Renal cortex interstitium (tissue), 11 donors: ENCODE results near the gene SETD3. TPM values are rescaled to one million over a fixed set of nuclear protein-coding genes. Genes with fewer than 3 reads are reported as not detected.

Source experiments
- DNase-seq, 11 donors: peaks; one replicate each; pipeline ENCODE4 v3.0.0-alpha.2; 2013; ENCODE audit warnings: low read depth in 9 of 11, low spot score in 4 of 11; ENCODE audit errors: extremely low read depth in 1 of 11
- polyA plus RNA-seq, 3 donors: library from polyadenylated mRNA; unstranded; fragments of 120-200 nt; gene quantifications; one replicate each; pipeline ENCODE4 v1.2.1, GENCODE V29; 2013; ENCODE audit not compliant: insufficient read length in 3 of 3

The SETD3 gene
- polyA plus RNA-seq, 3 donors: 58.9 to 70.5 (median 65.5) TPM

GRCh38 chr14:99519931-99520421 lies 39.3 kb upstream of the SETD3 start:
- DNase-seq: no peak

DNA sequence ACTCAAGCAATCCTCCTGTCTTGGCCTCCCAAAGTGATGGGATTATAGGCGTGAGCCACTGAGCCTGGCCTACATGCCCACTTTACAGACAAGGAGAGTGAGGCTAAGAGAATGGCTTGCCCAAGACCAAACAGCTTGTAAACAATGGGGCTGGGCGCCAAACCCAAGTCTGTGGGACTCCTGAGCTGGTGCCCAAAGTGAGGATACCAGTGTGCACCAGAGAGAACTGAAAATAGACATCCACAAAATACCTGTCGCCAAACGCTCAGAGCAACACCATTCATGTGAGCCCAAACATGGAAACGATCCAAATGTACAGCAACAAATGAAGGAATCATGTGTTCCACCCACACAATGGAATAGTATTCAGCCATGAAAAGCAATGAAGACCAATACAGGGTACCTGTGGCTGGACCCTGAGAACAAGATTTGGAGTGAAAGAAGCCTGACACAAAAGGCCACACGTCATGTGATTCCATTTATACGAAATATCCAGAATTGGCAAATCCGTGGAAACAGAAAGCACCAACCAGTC lies 38.8 kb upstream of the SETD3 start:
- DNase-seq: no peak

- DNase-seq: peak in 4 of 11 donors; percentile 33 to 56 (median 52)
Observed at GRCh38 chr14:99518441-99519346, 38.0 kb upstream of the SETD3 start.

DNA sequence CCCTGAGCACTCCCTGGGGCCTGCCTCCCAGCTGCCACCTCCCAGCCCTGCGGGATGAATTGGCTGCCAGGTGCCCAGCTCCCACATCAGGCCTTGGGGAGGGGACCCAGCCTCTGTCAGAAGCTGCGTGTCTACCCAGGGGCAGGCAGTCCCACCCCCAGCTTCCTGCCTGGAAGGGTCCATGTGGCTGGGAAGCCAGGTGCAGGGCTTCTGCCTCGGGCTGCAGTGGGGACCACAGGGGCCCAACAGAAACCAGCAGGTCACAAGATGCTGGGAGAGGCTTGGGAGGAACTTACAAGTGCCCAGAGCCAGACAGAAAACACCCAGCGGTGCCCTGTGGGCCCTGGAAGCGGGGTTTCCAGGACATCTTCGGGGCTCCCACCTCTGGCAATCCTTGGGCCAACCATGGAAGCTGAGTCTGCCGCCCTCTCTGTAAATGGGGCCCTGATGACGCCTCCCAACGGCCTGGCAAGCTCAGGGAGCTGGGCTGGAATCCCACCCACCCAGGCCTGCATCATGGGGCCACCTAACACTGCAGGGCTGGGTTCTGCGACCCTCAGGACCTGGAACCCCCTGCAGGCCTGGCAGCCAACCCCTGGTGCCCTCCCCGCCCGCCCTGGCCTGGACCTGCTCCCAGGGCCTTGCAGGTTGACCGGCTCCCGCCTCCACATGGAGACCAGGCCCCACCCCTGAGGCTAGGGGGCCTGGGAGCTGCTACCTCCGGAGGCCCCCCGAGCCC lies 37.2 kb upstream of the SETD3 start:
- DNase-seq: no peak

DNA sequence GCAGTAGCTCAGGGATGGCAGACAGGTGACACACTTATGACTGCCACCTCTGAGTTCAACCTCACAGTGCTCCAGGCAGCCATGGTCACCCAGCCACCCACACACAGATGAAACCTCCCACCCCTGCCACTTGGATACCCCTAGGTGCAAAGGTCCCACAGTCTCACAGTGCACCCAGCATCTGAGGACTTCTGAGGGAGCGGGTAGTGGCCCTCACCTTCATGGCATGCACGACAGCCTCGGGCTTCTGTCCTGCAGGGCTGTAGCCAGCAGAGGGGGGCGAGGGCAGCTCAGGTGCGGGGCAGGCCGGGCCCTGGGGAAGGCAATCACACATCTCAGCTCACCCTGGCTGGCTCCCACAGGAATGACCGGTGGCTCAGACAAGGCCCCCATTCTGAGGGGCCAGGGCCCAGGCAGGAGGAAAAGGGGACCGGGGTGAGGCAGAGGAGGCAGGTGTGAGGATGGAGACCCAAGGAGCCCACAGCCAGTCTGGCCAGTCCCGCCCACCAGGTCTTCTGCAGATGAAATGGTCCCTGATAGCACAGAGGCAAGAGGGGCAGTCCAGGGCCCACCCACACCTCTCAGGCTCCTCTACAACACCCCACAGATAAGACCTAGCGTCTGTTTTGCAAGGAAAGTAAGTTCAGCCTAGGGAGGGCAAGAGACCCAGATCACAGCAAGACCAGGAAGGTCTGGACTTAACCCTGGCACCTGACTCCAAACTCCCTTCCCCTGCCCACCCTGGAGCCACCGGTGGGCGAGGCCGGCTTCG lies 36.4 kb upstream of the SETD3 start:
- no peak for DNase-seq

- DNase-seq: no peak
Observed at GRCh38 chr14:99516156-99516870, 35.7 kb upstream of the SETD3 start.

- no peak for DNase-seq
Observed at GRCh38 chr14:99515301-99516155, 34.9 kb upstream of the SETD3 start.

DNA sequence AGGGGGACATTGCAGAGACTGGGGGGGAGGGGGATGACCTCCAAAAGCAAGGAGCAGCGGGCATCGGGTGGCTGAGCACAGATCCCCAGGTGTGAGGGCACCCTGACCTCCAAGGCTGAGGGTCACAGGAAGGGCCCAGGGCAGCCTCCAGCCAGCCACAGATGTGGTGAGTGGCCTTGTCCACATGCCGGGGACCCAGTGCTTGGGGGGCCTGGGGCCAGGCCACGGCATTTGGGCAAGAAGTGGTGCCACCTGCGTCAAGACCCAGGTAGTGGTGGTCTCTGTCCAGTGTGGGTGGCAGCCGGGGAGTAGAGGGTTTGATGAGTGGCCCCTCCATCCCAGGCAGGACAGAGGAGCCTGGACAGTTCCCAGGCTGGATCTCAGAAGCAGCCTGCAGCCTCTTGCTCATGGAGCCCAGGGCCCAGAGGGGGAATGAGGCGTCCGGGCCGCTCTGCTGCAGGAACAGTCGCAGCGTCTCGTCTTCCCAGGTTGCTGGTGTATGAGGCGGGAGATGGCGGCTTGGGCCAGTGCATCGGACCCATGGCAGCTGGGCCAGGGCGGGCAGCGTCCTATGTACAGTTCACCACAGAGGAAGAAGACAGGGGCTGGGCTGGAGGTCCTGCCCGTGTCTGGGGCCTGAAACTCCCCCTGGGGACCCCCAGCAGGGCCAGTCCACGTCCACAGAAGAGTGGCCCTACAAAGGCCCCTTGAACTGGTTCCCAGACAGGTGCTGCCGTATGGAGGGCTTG lies 34.1 kb upstream of the SETD3 start:
- no peak for DNase-seq

- no peak for DNase-seq
Observed at GRCh38 chr14:99513946-99514551, 33.4 kb upstream of the SETD3 start.

DNA sequence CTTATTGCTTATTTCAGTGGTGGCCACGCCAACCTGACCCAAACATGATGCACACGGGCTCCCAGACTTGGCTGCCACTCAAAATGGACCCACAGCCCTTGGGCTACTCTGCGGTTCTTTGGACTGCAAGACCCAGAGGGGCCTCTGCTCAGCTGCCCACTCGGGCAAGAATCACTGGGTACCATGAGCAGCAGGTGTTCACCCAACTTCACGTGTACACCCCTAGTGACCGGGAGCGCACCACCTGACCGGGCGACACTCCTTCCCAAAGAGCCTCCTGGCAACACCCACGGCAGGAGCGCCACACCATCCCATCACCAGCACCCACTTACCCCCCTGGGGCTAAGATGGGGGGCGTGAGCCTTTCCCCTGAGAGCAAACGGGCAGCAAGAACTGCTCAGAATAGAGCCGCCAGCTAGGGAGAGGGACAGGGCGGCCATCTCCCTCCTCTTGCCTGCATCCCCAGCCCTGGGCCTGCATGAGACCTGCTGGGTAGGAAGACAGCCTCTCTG lies 32.6 kb upstream of the SETD3 start:
- no peak for DNase-seq

DNA sequence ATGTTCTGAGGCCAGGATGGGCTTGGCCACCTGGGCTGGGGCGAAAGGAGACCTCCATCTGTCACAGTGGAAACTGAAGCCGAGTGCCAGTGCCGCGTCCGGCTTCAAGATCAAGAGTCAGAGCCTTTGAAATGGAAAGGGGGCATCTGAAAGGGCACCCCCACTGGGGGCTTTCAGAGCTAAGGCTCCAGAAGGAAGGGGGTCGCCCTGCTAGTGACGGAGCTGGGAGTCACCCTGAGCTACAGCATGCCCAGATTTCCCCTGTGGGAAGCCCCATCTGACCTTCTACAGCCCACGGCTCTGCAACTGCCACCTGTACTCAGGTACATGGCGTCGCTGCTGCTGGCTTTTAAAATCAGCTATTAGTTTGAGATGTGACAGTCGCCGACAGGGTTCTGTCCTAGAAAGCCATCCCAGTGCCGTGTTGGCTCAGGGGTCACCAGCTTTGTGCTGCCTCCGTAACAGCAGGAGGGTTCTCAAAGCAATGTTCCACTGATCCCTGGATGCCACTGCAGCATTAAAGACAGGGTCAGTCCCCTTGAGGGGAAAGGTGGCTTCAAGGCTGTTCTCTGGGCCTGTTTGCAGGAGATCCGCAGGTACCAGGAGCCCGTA lies 32.0 kb upstream of the SETD3 start:
- no peak for DNase-seq

DNA sequence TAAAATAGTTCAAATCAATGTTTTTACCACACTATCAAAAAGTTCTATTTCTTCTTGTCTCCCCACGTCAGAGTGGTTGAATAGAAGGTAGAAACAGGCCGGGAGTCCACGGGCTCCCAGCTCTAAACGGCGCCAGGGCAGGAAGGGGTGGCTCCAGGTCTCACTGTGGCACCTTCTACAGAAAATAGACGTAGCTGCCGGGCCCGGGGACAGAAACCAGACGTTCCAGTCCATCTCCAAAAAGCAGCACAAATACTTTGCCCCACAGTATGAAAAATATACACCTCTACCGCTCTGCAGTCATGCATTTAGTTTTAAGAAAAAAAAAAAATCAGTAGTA lies 31.4 kb upstream of the SETD3 start:
- no peak for DNase-seq

- DNase-seq: no peak
Observed at GRCh38 chr14:99511421-99512109, 30.9 kb upstream of the SETD3 start.

GRCh38 chr14:99510556-99511139 lies 30.0 kb upstream of the SETD3 start:
- no peak for DNase-seq

DNA sequence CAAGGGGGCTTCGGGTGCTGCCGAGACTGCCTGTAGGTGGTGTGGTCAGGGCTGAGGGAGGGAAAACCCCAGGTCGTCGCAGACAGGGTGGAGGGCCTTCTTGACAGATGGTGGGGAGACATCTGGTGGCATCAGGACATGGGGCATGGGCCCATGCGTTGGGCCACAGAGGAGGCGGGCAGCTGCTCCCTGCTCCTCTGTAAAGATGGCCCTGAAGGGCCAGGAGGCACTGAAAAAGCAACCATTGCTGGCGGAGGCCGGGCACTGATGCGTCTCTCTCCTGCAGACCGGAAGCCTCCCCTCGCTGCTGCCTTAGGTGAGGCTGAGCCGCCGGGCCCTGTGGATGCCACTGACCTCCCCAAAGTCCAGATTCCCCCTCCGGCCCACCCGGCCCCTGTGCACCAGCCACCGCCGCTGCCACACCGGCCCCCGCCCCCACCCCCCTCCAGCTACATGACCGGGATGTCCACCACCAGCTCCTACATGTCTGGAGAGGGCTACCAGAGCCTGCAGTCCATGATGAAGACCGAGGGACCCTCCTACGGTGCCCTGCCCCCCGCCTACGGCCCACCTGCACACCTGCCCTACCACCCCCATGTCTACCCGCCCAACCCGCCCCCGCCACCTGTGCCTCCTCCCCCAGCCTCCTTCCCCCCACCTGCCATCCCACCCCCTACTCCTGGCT lies 29.4 kb upstream of the SETD3 start:
- no peak for DNase-seq
